ENCODE results near the gene CCDC102B.
"Not testable (repeated sequence)": the region's sequence is repeated elsewhere in the genome, so short reads cannot be mapped to it uniquely, and the experiment has no call there.

Gene CCDC102B

GRCh38 chr18:68780802-68781635 lies 16.9 kb upstream of the CCDC102B start:
- TF ChIP-seq EZH2phosphoT487 (IDR thresholded peaks at IDR 0.05; ENCODE audit: borderline replicate concordance, low read length), result no peak
- TF ChIP-seq, protein P1, sequence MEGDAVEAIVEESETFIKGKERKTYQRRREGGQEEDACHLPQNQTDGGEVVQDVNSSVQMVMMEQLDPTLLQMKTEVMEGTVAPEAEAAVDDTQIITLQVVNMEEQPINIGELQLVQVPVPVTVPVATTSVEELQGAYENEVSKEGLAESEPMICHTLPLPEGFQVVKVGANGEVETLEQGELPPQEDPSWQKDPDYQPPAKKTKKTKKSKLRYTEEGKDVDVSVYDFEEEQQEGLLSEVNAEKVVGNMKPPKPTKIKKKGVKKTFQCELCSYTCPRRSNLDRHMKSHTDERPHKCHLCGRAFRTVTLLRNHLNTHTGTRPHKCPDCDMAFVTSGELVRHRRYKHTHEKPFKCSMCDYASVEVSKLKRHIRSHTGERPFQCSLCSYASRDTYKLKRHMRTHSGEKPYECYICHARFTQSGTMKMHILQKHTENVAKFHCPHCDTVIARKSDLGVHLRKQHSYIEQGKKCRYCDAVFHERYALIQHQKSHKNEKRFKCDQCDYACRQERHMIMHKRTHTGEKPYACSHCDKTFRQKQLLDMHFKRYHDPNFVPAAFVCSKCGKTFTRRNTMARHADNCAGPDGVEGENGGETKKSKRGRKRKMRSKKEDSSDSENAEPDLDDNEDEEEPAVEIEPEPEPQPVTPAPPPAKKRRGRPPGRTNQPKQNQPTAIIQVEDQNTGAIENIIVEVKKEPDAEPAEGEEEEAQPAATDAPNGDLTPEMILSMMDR (IDR thresholded peaks at IDR 0.05; ENCODE audit: low read depth, low read length, poor library complexity, severe bottlenecking), result no peak
- no peaks in the 10 kb centered on the region for H3K9me2 ChIP-seq (replicated peaks; ENCODE audit: control insufficient read depth, low read length)
- H3K27ac ChIP-seq (ENCODE audit: low read depth, low read length), result no peak overlapping the region
- H3K4me1 ChIP-seq (ENCODE audit: control insufficient read depth, low read length), result no peaks in the 10 kb centered on the region
- no peak overlapping the region for H3K4me3 ChIP-seq (ENCODE audit: low read length)
- H3K79me2 ChIP-seq (ENCODE audit: control insufficient read depth, low read length), result no peaks in the 10 kb centered on the region
- H3F3A ChIP-seq (ENCODE audit: control insufficient read depth, insufficient read depth), result no peaks in the 10 kb centered on the region
- H3K36me3 ChIP-seq (ENCODE audit: control insufficient read depth, low read length), result no peaks in the 10 kb centered on the region
- no peaks in the 10 kb centered on the region for H3K27me3 ChIP-seq (ENCODE audit: control insufficient read depth, low read length)
- no peaks in the 10 kb centered on the region for H4K20me1 ChIP-seq (ENCODE audit: control insufficient read depth, insufficient read depth, low read depth, low read length)
- H3K4me2 ChIP-seq (ENCODE audit: low read length), result no peak overlapping the region
- no peaks in the 10 kb centered on the region for H3K9me3 ChIP-seq (ENCODE audit: control insufficient read depth, insufficient read depth, low read length)

GRCh38 chr18:68783506-68783905 lies 14.4 kb upstream of the CCDC102B start:
- H3K4me2 ChIP-seq (ENCODE audit: low read length), result no peak overlapping the region
- H3K4me3 ChIP-seq (ENCODE audit: low read length), result no peak overlapping the region
- H3K36me3 ChIP-seq (ENCODE audit: control insufficient read depth, low read length), result no peaks in the 10 kb centered on the region
- H3K4me1 ChIP-seq (ENCODE audit: control insufficient read depth, low read length), result no peaks in the 10 kb centered on the region
- TF ChIP-seq, protein P1 (IDR thresholded peaks at IDR 0.05; ENCODE audit: low read depth, low read length, poor library complexity, severe bottlenecking), result no peak
- no peak for TF ChIP-seq EZH2phosphoT487 (IDR thresholded peaks at IDR 0.05; ENCODE audit: borderline replicate concordance, low read length)
- H3K27ac ChIP-seq (ENCODE audit: low read depth, low read length), result no peak overlapping the region
- H3K79me2 ChIP-seq (ENCODE audit: control insufficient read depth, low read length), result no peaks in the 10 kb centered on the region
- no peaks in the 10 kb centered on the region for H3K27me3 ChIP-seq (ENCODE audit: control insufficient read depth, low read length)
- H3K9me3 ChIP-seq (ENCODE audit: control insufficient read depth, insufficient read depth, low read length), result no peaks in the 10 kb centered on the region
- no peaks in the 10 kb centered on the region for H3F3A ChIP-seq (ENCODE audit: control insufficient read depth, insufficient read depth)
- H3K9me2 ChIP-seq (replicated peaks; ENCODE audit: control insufficient read depth, low read length), result no peaks in the 10 kb centered on the region
- no peaks in the 10 kb centered on the region for H4K20me1 ChIP-seq (ENCODE audit: control insufficient read depth, insufficient read depth, low read depth, low read length)

DNA sequence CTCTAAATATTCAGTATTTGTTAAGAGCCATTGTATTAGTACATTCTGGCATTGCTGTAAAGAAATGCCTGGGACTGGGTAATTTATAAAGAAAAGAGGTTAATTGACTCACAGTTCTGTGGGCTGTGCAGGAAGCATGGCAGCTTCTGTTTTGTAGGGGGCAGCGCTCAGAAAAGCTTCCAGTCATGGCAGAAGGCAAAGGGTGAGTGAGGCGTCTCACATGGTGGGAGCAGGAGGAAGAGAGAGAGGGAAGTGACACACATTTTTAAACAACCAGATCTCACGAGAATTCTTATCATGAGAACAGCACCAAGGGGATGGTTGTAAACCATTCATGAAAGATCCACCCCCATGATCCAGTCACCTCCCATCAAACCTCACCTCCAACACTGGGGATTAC lies 13.8 kb upstream of the CCDC102B start:
- H4K20me1 ChIP-seq (ENCODE audit: control insufficient read depth, insufficient read depth, low read depth, low read length), result no peaks in the 10 kb centered on the region
- no peak overlapping the region for H3K4me3 ChIP-seq (ENCODE audit: low read length)
- H3F3A ChIP-seq (ENCODE audit: control insufficient read depth, insufficient read depth), result no peaks in the 10 kb centered on the region
- no peaks in the 10 kb centered on the region for H3K9me3 ChIP-seq (ENCODE audit: control insufficient read depth, insufficient read depth, low read length)
- no peak for TF ChIP-seq EZH2phosphoT487 (IDR thresholded peaks at IDR 0.05; ENCODE audit: borderline replicate concordance, low read length)
- TF ChIP-seq, protein P1 (IDR thresholded peaks at IDR 0.05; ENCODE audit: low read depth, low read length, poor library complexity, severe bottlenecking), result no peak
- no peaks in the 10 kb centered on the region for H3K36me3 ChIP-seq (ENCODE audit: control insufficient read depth, low read length)
- H3K79me2 ChIP-seq (ENCODE audit: control insufficient read depth, low read length), result no peaks in the 10 kb centered on the region
- H3K4me1 ChIP-seq (ENCODE audit: control insufficient read depth, low read length), result no peaks in the 10 kb centered on the region
- H3K4me2 ChIP-seq (ENCODE audit: low read length), result no peak overlapping the region
- H3K9me2 ChIP-seq (replicated peaks; ENCODE audit: control insufficient read depth, low read length), result no peaks in the 10 kb centered on the region
- H3K27ac ChIP-seq (ENCODE audit: low read depth, low read length), result no peak overlapping the region
- no peaks in the 10 kb centered on the region for H3K27me3 ChIP-seq (ENCODE audit: control insufficient read depth, low read length)

GRCh38 chr18:68790290-68790689 lies 7.6 kb upstream of the CCDC102B start:
- H3K4me1 ChIP-seq (ENCODE audit: control insufficient read depth, low read length); H4K20me1 ChIP-seq (ENCODE audit: control insufficient read depth, insufficient read depth, low read depth, low read length); H3K79me2 ChIP-seq (ENCODE audit: control insufficient read depth, low read length); H3K36me3 ChIP-seq (ENCODE audit: control insufficient read depth, low read length); H3K27me3 ChIP-seq (ENCODE audit: control insufficient read depth, low read length); H3K9me2 ChIP-seq (replicated peaks; ENCODE audit: control insufficient read depth, low read length); H3K9me3 ChIP-seq (ENCODE audit: control insufficient read depth, insufficient read depth, low read length); H3K4me3 ChIP-seq (ENCODE audit: low read length); H3K27ac ChIP-seq (ENCODE audit: low read depth, low read length); H3F3A ChIP-seq (ENCODE audit: control insufficient read depth, insufficient read depth); H3K4me2 ChIP-seq (ENCODE audit: low read length): not testable (repeated sequence)
